Activated T-cell treated with anti-CD3 and anti-CD28 coated beads, Interleukin-2, amount 50 U/mL, for 72 hours (primary cell): ENCODE data around the gene RGN. TPM values are rescaled to one million over a fixed set of nuclear protein-coding genes. Genes with fewer than 3 reads are reported as not detected.
"Not testable (repeated sequence)": the region's sequence is repeated elsewhere in the genome, so short reads cannot be mapped to it uniquely, and the experiment has no call there.

Source experiments
- ATAC-seq, 2 donors: fragments of 150-1000 bp; cut with Tn5 transposase; replicated peaks in 1 of 2; 2 replicates each; pipeline ENCODE4 v1.10.0; 2021; ENCODE audit warnings: moderate library complexity in 2 of 2, mild to moderate bottlenecking in 1 of 2
- DNase-seq, 2 donors: peaks; one replicate each; pipeline ENCODE4 v3.0.0; 2021 to 2022; ENCODE audit warnings: mixed read lengths in 1 of 2
- H3K27ac Mint-ChIP-seq: one replicate; pipeline ENCODE4 v1.8.0; 2022; ENCODE audit warnings: mild to moderate bottlenecking, moderate library complexity, mixed read lengths
- H3K27me3 Mint-ChIP-seq: one replicate; pipeline ENCODE4 v1.8.0; 2022; ENCODE audit warnings: low read depth, mixed read lengths
- H3K36me3 Mint-ChIP-seq, 2 donors: one replicate each; pipeline ENCODE4 v1.8.0; 2022; ENCODE audit warnings: mixed read lengths in 2 of 2, mild to moderate bottlenecking in 1 of 2; ENCODE audit not compliant: insufficient read depth in 2 of 2
- H3K4me1 Mint-ChIP-seq: one replicate; pipeline ENCODE4 v1.8.0; 2022; ENCODE audit warnings: low read depth, mixed read lengths
- H3K4me3 Mint-ChIP-seq, 2 donors: one replicate each; pipeline ENCODE4 v1.8.0; 2022; ENCODE audit warnings: mild to moderate bottlenecking in 2 of 2, mixed read lengths in 2 of 2, moderate library complexity in 2 of 2
- H3K9me3 Mint-ChIP-seq, 2 donors: one replicate each; pipeline ENCODE4 v1.8.0; 2022; ENCODE audit warnings: mixed read lengths in 2 of 2
- total RNA-seq, 2 donors: library from RNA; stranded (reverse); gene quantifications; one replicate each; pipeline ENCODE4 v1.2.3, GENCODE V29; 2022

The RGN gene
- total RNA-seq, 2 donors from 2014 or later, result not detected

DNA sequence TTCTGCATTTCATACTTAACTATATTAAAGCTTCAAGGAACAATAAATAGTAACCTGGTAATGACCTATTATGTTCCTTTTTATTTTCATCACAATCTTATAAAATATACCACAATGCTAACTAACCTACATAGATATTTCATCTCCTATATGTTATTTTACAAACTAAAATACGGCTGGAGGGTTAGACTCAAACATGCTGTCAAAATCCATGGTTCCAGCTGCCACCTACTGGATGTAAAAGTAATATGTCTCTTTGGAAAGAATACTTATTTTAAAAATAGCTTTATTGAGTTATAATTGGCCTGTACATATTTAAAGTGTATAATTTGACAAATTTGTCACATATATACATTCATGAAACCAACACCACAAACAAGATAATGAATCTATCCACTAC, 15.0 kb downstream of the RGN start:
- peaks cover 7% of the 10 kb centered on the region for H3K4me1 Mint-ChIP-seq
- H3K36me3 Mint-ChIP-seq, result no peaks in the 10 kb centered on the region
- H3K4me3 Mint-ChIP-seq, result no peak overlapping the region
- no peaks in the 10 kb centered on the region for H3K9me3 Mint-ChIP-seq
- ATAC-seq, result no peak
- no peak overlapping the region for H3K27ac Mint-ChIP-seq
- DNase-seq, result peak in 1 of 2 donors; percentile 4
- H3K27me3 Mint-ChIP-seq, result peaks cover 16% of the 10 kb centered on the region

DNA sequence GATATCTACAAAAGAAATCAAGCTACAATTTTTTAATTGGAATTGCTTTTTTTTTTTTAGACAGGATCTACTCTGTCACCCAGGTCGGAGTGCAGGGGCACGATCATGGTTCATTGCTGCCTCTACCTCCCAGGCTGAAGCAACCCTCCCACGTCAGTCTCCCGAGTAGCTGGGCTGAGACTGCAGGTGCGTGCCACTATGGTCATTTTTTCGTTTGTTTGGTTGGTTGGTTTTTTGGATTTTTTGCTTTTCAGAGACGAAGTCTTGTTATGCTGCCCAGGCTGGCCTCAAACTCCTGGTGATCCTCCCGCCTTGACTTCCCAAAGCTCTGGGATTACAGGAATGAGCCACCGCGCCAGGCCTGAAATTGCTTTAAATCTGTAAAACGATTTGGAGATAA, 15.6 kb downstream of the RGN start:
- Mint-ChIP-seq H3K4me3 (no peak overlapping the region), H3K4me1 (peaks cover 7% of the 10 kb centered on the region), H3K36me3 (no peaks in the 10 kb centered on the region), H3K27me3 (peaks cover 16% of the 10 kb centered on the region), H3K27ac (no peak overlapping the region), H3K9me3 (no peaks in the 10 kb centered on the region)
- no peak for DNase-seq
- no peak for ATAC-seq

GRCh38 chrX:47097018-47097417, 18.8 kb downstream of the RGN start:
- no peaks in the 10 kb centered on the region for H3K4me1 Mint-ChIP-seq
- no peaks in the 10 kb centered on the region for H3K9me3 Mint-ChIP-seq
- H3K36me3 Mint-ChIP-seq, result no peaks in the 10 kb centered on the region
- peaks cover 21% of the 10 kb centered on the region for H3K27me3 Mint-ChIP-seq
- H3K4me3 Mint-ChIP-seq, result no peak overlapping the region
- H3K27ac Mint-ChIP-seq, result no peak overlapping the region
- no peak for ATAC-seq
- DNase-seq, result no peak

DNA sequence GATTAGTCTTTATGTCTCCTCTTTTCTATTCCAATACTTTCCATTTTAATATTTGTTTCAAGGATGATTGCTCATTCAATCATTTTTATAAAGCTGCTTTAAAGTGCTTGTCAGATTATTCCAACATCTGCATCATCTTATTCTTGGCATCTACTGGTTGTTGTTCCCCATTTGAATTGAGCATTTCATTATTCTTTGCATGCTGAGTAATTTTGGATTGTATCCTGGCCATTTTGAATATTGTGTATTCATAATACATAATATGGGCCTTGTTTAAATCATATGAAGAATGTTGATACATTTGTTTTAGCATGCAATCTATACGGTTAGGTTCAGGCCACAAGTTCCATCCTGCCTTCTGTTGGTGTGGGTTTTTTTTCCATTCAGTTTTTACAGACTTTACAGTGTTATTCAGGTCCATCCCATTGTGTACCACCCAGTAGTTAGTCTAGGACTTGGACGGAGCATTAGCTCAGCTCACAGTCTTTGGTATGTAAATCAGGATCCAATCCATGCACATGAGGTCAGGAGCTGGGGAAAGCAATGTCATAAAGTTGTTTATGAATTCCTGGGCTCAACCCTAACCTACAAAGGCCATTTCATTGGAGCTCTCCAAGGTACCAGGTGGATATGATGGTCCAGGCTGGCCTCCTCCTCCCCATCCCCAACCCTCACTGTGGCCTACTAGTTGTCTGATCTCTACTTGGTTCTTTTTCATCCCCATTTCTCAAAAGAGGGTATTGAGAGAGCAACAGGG, 20.3 kb downstream of the RGN start:
- H3K4me1 Mint-ChIP-seq, result no peaks in the 10 kb centered on the region

GRCh38 chrX:47101206-47101605, 23.0 kb downstream of the RGN start:
- Mint-ChIP-seq H3K27ac (no peak overlapping the region), H3K9me3 (no peaks in the 10 kb centered on the region), H3K27me3 (peaks cover 10% of the 10 kb centered on the region), H3K4me3 (no peak overlapping the region), H3K36me3 (no peaks in the 10 kb centered on the region), H3K4me1 (no peaks in the 10 kb centered on the region)
- no peak for ATAC-seq
- no peak for DNase-seq

More for the DNA sequence above, 20.3 kb downstream of the RGN start:
- H3K9me3 Mint-ChIP-seq, result no peaks in the 10 kb centered on the region
- H3K4me3 Mint-ChIP-seq, result no peak overlapping the region
- H3K27me3 Mint-ChIP-seq, result peaks cover 21% of the 10 kb centered on the region
- DNase-seq (no peak), ATAC-seq (no peak)
- H3K27ac Mint-ChIP-seq, result no peak overlapping the region
- no peaks in the 10 kb centered on the region for H3K36me3 Mint-ChIP-seq

- H3K27ac Mint-ChIP-seq, result not testable (repeated sequence)
Measured at GRCh38 chrX:47110936-47111615, 32.8 kb downstream of the RGN start.

DNA sequence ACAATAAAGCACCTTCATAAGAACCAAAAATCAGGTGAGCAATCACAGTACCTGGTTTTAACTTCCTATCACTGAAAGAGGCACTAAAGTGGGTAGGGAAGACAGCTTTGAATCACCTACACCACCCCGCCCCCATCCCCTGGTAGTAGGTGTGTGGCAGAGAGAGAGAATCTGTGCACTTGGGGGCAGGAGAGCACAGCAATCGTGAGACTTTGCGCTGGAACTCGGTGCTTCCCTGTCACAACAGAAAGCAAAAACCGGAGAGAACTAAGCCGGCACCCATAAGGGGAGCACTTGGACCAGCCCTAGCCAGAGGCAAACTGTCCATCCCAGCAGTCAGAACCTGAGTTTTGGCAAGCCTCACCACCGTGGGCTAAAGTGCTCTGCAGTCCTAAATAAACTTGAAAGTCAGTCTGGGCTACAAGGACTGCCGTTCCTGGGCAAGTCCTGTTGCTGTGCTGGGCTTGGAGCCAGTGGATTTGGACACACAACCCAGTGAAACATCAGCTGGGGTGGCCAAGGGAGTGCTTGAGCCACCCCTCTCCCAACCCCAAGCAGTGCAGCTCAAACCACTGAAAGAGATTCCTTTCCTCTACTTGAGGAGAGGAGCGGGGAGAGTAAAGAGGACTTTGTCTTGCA, 34.2 kb downstream of the RGN start:
- Mint-ChIP-seq H3K36me3 (peaks cover 0 to 3% of the 10 kb centered on the region in 2 donors), H3K4me3 (no peak overlapping the region), H3K27ac (no peak overlapping the region), H3K27me3 (peaks cover 21% of the 10 kb centered on the region), H3K9me3 (no peaks in the 10 kb centered on the region), H3K4me1 (no peaks in the 10 kb centered on the region)
- DNase-seq (no peak), ATAC-seq (no peak)

More at GRCh38 chrX:47110936-47111615, 32.8 kb downstream of the RGN start:
- not testable (repeated sequence) for H3K4me3 Mint-ChIP-seq, ATAC-seq, H3K4me1 Mint-ChIP-seq, H3K9me3 Mint-ChIP-seq, DNase-seq, H3K36me3 Mint-ChIP-seq
- H3K27me3 Mint-ChIP-seq, result peaks cover 14% of the 10 kb centered on the region

- not testable (repeated sequence) for H3K9me3 Mint-ChIP-seq, ATAC-seq
- H3K27me3 Mint-ChIP-seq, result peaks cover 25% of the 10 kb centered on the region
Measured at GRCh38 chrX:47116551-47117110, 38.4 kb downstream of the RGN start.

DNA sequence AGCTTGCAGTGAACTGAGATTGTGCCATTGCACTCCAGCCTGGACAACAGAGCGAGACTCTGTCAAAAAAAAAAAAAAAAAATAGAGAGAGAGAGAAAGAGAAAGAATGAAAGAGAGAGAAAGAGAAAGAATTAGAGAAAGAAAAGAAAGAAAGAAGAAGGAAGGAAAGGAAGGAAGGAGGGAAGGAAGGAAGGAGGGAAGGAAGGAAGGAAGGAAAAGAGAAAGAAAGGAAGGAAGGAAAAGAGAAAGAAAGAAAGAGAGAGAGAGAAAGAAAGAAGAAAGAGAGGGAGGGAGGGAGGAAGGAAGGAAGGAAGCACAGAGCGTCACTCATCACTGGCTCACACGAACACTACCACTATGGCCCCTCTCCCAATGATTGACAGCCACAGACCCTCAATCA, 46.2 kb downstream of the RGN start:
- H3K9me3 Mint-ChIP-seq, result not testable (repeated sequence)

More at GRCh38 chrX:47116551-47117110, 38.4 kb downstream of the RGN start:
- not testable (repeated sequence) for DNase-seq, H3K4me1 Mint-ChIP-seq, H3K4me3 Mint-ChIP-seq, H3K36me3 Mint-ChIP-seq, H3K27ac Mint-ChIP-seq

DNA sequence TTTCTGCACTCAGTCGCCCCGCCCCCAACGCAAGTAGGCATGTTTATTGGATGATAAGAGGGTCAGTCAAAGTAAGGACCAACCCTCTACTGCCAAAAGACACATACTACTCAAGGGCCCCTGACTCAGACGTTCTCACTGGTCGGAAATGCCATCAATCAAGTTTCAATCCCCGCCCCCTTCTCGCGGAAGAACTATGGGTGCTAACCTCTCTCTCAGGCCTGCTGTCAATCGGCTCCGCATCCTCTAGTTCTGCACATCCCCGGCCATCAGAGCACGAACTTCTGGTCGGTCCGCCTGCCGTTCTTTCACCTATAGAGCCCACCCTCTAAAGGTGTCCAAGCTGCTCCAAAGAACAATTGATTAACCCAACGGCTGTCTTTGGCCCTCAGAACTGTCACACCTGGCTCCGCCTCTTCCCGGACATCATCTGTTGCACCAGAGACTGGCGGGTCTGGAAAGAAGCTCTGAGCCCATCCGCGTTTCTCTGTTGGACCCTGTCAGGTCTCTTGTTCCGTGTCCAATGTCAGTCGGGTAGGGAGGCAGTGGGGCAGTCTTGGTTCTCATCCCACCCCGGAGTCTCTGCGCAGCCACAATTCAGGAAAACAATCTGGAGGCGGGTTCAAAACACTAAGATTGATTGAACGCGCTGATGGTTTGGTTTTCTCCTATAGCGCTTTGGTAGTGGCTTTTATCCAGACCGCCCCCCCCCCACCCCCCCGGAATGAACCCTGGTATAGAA, 51.1 kb downstream of the RGN start:
- ATAC-seq (peak; percentile 99), DNase-seq (peak; percentile 89)
- H3K27ac Mint-ChIP-seq, result peak overlapping the region; percentile 98
- peaks cover 0 to 2% of the 10 kb centered on the region in 2 donors for H3K36me3 Mint-ChIP-seq
- H3K27me3 Mint-ChIP-seq, result peaks cover 2% of the 10 kb centered on the region
- no peaks in the 10 kb centered on the region for H3K4me1 Mint-ChIP-seq
- H3K9me3 Mint-ChIP-seq, result no peaks in the 10 kb centered on the region
- peak overlapping the region; percentile 95 to 97 for H3K4me3 Mint-ChIP-seq

More for the DNA sequence above, 46.2 kb downstream of the RGN start:
- H3K4me1 Mint-ChIP-seq, H3K36me3 Mint-ChIP-seq, DNase-seq, H3K4me3 Mint-ChIP-seq, ATAC-seq: not testable (repeated sequence)
- Mint-ChIP-seq H3K27me3 (peaks cover 20% of the 10 kb centered on the region), H3K27ac (peak overlapping the region; percentile 65)

DNA sequence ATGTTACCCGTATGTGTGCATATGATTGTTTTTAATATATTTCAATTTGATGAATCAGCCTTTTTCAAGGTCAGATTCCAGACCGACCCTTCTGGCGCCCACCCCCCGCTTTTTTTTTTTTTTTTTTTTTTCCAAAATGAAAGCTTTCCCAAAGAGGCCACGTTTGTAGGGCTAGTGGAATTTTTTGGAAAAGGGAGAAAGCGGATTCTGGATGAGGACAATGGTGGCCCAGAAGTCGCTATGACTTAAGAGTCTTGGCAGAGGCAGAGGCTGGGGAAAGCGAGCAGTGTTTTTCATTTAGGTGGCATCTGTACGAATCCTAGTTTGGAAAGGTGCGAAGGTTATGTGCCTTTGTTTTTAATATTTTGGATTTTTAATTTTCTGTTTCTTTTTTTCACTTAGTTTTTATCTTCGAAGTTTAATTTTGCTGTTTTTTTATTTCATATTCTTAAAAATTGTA, 51.7 kb downstream of the RGN start:
- Mint-ChIP-seq H3K27ac (no peak overlapping the region), H3K4me3 (peak overlapping the region; percentile 95 to 97), H3K9me3 (no peaks in the 10 kb centered on the region), H3K27me3 (no peaks in the 10 kb centered on the region), H3K4me1 (no peaks in the 10 kb centered on the region), H3K36me3 (peaks cover 0 to 2% of the 10 kb centered on the region in 2 donors)
- DNase-seq (no peak), ATAC-seq (no peak)

DNA sequence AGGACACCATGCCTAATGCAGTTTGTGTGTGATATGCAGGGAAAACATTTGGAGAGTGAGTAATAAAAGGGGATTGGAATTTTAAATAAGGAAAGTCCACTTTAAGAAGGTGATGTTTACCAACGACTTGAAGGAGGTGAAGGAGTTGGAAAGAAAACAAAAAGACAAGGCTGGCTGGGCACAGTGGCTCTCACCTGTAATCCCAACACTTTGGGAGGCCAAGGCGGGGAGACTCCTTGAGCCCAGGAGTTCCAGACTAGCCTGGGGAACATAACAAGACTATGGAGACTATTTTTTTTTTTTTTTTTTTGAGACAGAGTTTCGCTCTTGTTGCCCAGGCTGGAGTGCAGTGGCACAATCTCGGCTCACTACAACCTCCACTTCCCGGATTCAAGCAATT, 55.2 kb downstream of the RGN start:
- H3K36me3 Mint-ChIP-seq, result peaks cover 0 to 2% of the 10 kb centered on the region in 2 donors
- H3K4me1 Mint-ChIP-seq, result no peaks in the 10 kb centered on the region
- DNase-seq (no peak), ATAC-seq (no peak)
- H3K9me3 Mint-ChIP-seq, result no peaks in the 10 kb centered on the region
- no peak overlapping the region for H3K4me3 Mint-ChIP-seq
- no peaks in the 10 kb centered on the region for H3K27me3 Mint-ChIP-seq
- no peak overlapping the region for H3K27ac Mint-ChIP-seq
